Measurements from ENCODE around the gene ZNF385B. TPM values are rescaled to one million over a fixed set of nuclear protein-coding genes. Genes with fewer than 3 reads are reported as not detected.

ZNF385B gene
- total RNA-seq, 4 donors from 2014 or later: 1.6 to 7.4 (median 3.9) TPM; not detected in 1

GRCh38 chr2:179546656-179547055 lies 314.8 kb downstream of the ZNF385B start:
- Histone ChIP-seq H3K4me1 (no peaks in the 10 kb centered on the region), H3K9me3 (no peaks in the 10 kb centered on the region), H3K36me3 (no peaks in the 10 kb centered on the region), H3K4me3 (no peak overlapping the region), H3K27ac (no peak overlapping the region), H3K27me3 (no peaks in the 10 kb centered on the region)
- no peak for DNase-seq
- TF ChIP-seq CTCF (IDR thresholded peaks at IDR 0.05) (no peak), POLR2A (IDR thresholded peaks at IDR 0.05) (no peak)

- TF ChIP-seq CTCF (IDR thresholded peaks at IDR 0.05): no peak
- TF ChIP-seq POLR2A (IDR thresholded peaks at IDR 0.05): no peak
- H3K4me3 ChIP-seq: no peak overlapping the region
Observed at GRCh38 chr2:179545024-179545423, 316.4 kb downstream of the ZNF385B start.

GRCh38 chr2:179543361-179543901 lies 318.0 kb downstream of the ZNF385B start:
- H3K4me3 ChIP-seq: no peak overlapping the region
- TF ChIP-seq POLR2A (IDR thresholded peaks at IDR 0.05) (no peak), CTCF (IDR thresholded peaks at IDR 0.05) (no peak)
- H3K27ac ChIP-seq: no peak overlapping the region
- H3K36me3 ChIP-seq: no peaks in the 10 kb centered on the region
- no peaks in the 10 kb centered on the region for H3K4me1 ChIP-seq
- H3K27me3 ChIP-seq: no peaks in the 10 kb centered on the region
- no peak for DNase-seq
- H3K9me3 ChIP-seq: peaks cover 0 to 3% (median 0%) of the 10 kb centered on the region in 4 donors

More at GRCh38 chr2:179545024-179545423, 316.4 kb downstream of the ZNF385B start:
- H3K27ac ChIP-seq: no peak overlapping the region
- no peaks in the 10 kb centered on the region for H3K9me3 ChIP-seq
- no peaks in the 10 kb centered on the region for H3K27me3 ChIP-seq
- H3K36me3 ChIP-seq: no peaks in the 10 kb centered on the region
- no peaks in the 10 kb centered on the region for H3K4me1 ChIP-seq
- DNase-seq: no peak

GRCh38 chr2:179541586-179541985 lies 319.8 kb downstream of the ZNF385B start:
- TF ChIP-seq POLR2A (IDR thresholded peaks at IDR 0.05) (no peak), CTCF (IDR thresholded peaks at IDR 0.05) (no peak)
- H3K4me3 ChIP-seq: no peak overlapping the region
- H3K27ac ChIP-seq: no peak overlapping the region
- H3K4me1 ChIP-seq: no peaks in the 10 kb centered on the region
- H3K9me3 ChIP-seq: peaks cover 0 to 3% (median 0%) of the 10 kb centered on the region in 4 donors
- no peaks in the 10 kb centered on the region for H3K36me3 ChIP-seq
- H3K27me3 ChIP-seq: no peaks in the 10 kb centered on the region
- no peak for DNase-seq

- no peaks in the 10 kb centered on the region for H3K27me3 ChIP-seq
- H3K4me3 ChIP-seq: no peak overlapping the region
- DNase-seq: no peak
- peaks cover 0 to 3% (median 0%) of the 10 kb centered on the region in 4 donors for H3K9me3 ChIP-seq
- TF ChIP-seq POLR2A (IDR thresholded peaks at IDR 0.05) (no peak), CTCF (IDR thresholded peaks at IDR 0.05) (no peak)
- H3K36me3 ChIP-seq: no peaks in the 10 kb centered on the region
- no peak overlapping the region for H3K27ac ChIP-seq
- no peaks in the 10 kb centered on the region for H3K4me1 ChIP-seq
Observed at GRCh38 chr2:179539124-179539511, 322.3 kb downstream of the ZNF385B start.

All from Peyer's patch (tissue), 4 donors.